Mesendoderm (in vitro differentiated cells): ENCODE data around the gene PPFIA4. TPM values are rescaled to one million over a fixed set of nuclear protein-coding genes. Genes with fewer than 3 reads are reported as not detected.

ENCODE experiments used
- DNase-seq: peaks from one replicate; pipeline ENCODE4 v3.0.0; 2013
- H2AK5ac ChIP-seq: 2 replicates; pipeline ENCODE4 v1.6.1; 2013; ENCODE audit warnings: low read length, inconsistent platforms
- H2BK120ac ChIP-seq: 2 replicates; pipeline ENCODE4 v1.6.1; 2013; ENCODE audit warnings: low read depth, mild to moderate bottlenecking, low read length, moderate library complexity, mixed read lengths
- H2BK15ac ChIP-seq: replicated peaks from 2 replicates; pipeline ENCODE4 v1.6.1; 2013; ENCODE audit warnings: low read depth, mild to moderate bottlenecking, moderate library complexity
- H2BK5ac ChIP-seq: 2 replicates; pipeline ENCODE4 v1.6.1; 2013; ENCODE audit warnings: low read length, inconsistent platforms
- H3K18ac ChIP-seq: 2 replicates; pipeline ENCODE4 v1.6.1; 2013; ENCODE audit warnings: mild to moderate bottlenecking, low read length, mixed read lengths
- H3K23ac ChIP-seq: one replicate; pipeline ENCODE4 v1.6.1; 2013; ENCODE audit warnings: low read length
- H3K27ac ChIP-seq: 2 replicates; pipeline ENCODE4 v1.5.1; 2013; ENCODE audit warnings: low read depth, mild to moderate bottlenecking, inconsistent platforms, low read length, moderate library complexity
- H3K27me3 ChIP-seq: 2 replicates; pipeline ENCODE4 v1.6.1; 2013; ENCODE audit warnings: low read length, control low read depth, mild to moderate bottlenecking, inconsistent platforms; ENCODE audit not compliant: insufficient read depth, poor library complexity
- H3K36me3 ChIP-seq: 2 replicates; pipeline ENCODE4 v1.6.1; 2013; ENCODE audit warnings: low read length, inconsistent platforms; ENCODE audit not compliant: control insufficient read depth, insufficient read depth
- H3K4ac ChIP-seq: one replicate; pipeline ENCODE4 v1.6.1; 2013; ENCODE audit warnings: low read depth, mild to moderate bottlenecking, low read length, moderate library complexity
- H3K4me1 ChIP-seq: 2 replicates; pipeline ENCODE4 v1.6.1; 2013; ENCODE audit warnings: low read depth, low read length, inconsistent platforms; ENCODE audit not compliant: control insufficient read depth
- H3K4me2 ChIP-seq: 2 replicates; pipeline ENCODE4 v1.6.1; 2013; ENCODE audit warnings: low read length
- H3K4me3 ChIP-seq: 2 replicates; pipeline ENCODE4 v1.5.1; 2013; ENCODE audit warnings: mild to moderate bottlenecking, low read length
- H3K56ac ChIP-seq: one replicate; pipeline ENCODE4 v1.6.1; 2013; ENCODE audit warnings: low read length
- H3K79me1 ChIP-seq: 2 replicates; pipeline ENCODE4 v1.6.1; 2013; ENCODE audit warnings: low read length, inconsistent platforms
- H3K79me2 ChIP-seq: 2 replicates; pipeline ENCODE4 v1.6.1; 2013; ENCODE audit warnings: mild to moderate bottlenecking, low read length; ENCODE audit not compliant: control insufficient read depth, insufficient read depth
- H3K9ac ChIP-seq: 2 replicates; pipeline ENCODE4 v1.6.1; 2013; ENCODE audit warnings: low read length, inconsistent platforms
- H4K5ac ChIP-seq: one replicate; pipeline ENCODE4 v1.6.1; 2013; ENCODE audit warnings: low read length
- H4K8ac ChIP-seq: one replicate; pipeline ENCODE4 v1.6.1; 2013; ENCODE audit warnings: low read depth, mild to moderate bottlenecking, control low read depth, low read length, moderate library complexity
- WGBS: extraction: QIAGEN DNeasy Blood & Tissue Kit; methylation state at CpG from one replicate; pipeline ENCODE4 v1.1.7; 2013; ENCODE audit warnings: low lambda C conversion rate, missing lambda C conversion rate; ENCODE audit not compliant: insufficient coverage; ENCODE audit errors: extremely low coverage; 5-methylcytosine and 5-hydroxymethylcytosine counted together
- polyA plus RNA-seq, 2 experiments: library from polyadenylated mRNA; stranded (reverse); fragments of 200-250 nt; gene quantifications; one replicate each; pipeline ENCODE4 v1.2.3, GENCODE V29; 2013

PPFIA4 gene
- polyA plus RNA-seq (2013, experiment 1 of 2), result 0.59 TPM
- polyA plus RNA-seq (2013, experiment 2 of 2), result 0.83 TPM

DNA sequence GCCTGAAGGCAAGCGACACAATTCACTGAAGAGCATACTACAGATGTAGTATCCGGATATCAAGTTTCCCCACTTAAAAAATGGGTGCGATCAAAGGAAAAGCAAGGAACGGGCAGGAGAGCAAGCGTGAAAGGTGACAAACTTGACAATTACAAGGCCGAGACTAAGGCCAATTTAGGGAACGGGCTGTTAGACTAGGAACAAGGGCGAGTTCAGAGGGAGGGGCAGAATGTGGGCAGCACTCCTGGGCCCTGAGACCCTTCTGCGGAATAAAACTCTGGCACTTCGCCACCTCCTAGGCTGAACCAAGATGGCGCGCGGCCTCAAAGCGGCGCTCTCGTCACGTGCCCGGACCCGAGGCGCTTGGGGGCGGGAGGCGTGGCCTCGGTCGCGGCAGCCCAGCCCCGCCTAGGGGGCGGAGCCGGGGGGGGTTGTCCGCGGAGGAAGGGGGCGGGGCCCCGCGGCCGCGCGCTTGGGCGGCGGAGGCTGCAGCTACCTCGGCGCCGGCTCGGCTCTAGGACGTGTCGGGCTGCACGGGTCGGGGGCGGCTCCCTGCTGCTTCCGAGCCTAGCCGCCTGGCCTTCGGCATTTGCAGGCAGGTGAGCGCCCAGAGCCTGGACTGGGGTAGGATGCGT, at the start of gene PPFIA4:
TSS of gene PPFIA4 (plus strand) at position 461 of the 635 bp plus-strand sequence. CDS start 12,518 bp downstream, outside the sequence.
- Histone ChIP-seq H2BK5ac (no peak within 1 kb of the TSS), H3K79me2 (no peaks in the 10 kb centered on the region), H2BK15ac (no peak within 1 kb of the TSS), H3K27me3 (peaks cover 4% of the 10 kb centered on the region), H4K8ac (no peak within 1 kb of the TSS), H3K4ac (no peak within 1 kb of the TSS), H3K4me2 (peak within 1 kb of the TSS; percentile 93), H3K18ac (no peak within 1 kb of the TSS), H3K36me3 (peaks cover 4% of the 10 kb centered on the region), H3K4me1 (peaks cover 4% of the 10 kb centered on the region), H2BK120ac (no peak within 1 kb of the TSS), H2AK5ac (no peak within 1 kb of the TSS), H4K5ac (peak within 1 kb of the TSS; percentile 88), H3K23ac (no peak within 1 kb of the TSS), H3K4me3 (peak within 1 kb of the TSS; percentile 62), H3K79me1 (no peaks in the 10 kb centered on the region), H3K9ac (peak within 1 kb of the TSS; percentile 64), H3K27ac (no peak within 1 kb of the TSS), H3K56ac (peak within 1 kb of the TSS; percentile 68)
- WGBS, result no CpG with 5 or more reads among the region's 52 CpGs
- DNase-seq, result peak; percentile 94

GRCh38 chr1:202976633-202977032, 49.7 kb upstream of the PPFIA4 start:
- Histone ChIP-seq H3K9ac (no peak overlapping the region), H3K4me1 (no peaks in the 10 kb centered on the region), H3K56ac (no peak overlapping the region), H3K27ac (no peak overlapping the region), H2BK120ac (no peak overlapping the region), H2AK5ac (no peak overlapping the region), H3K4me3 (no peak overlapping the region), H3K4ac (no peak overlapping the region), H3K79me1 (no peaks in the 10 kb centered on the region), H4K5ac (no peak overlapping the region), H2BK5ac (no peak overlapping the region), H3K36me3 (no peaks in the 10 kb centered on the region), H3K4me2 (no peak overlapping the region), H3K79me2 (no peaks in the 10 kb centered on the region), H3K27me3 (no peaks in the 10 kb centered on the region), H3K23ac (no peak overlapping the region), H3K18ac (no peak overlapping the region), H2BK15ac (no peak overlapping the region), H4K8ac (no peak overlapping the region)
- WGBS, result no CpG with 5 or more reads among the region's 3 CpGs
- DNase-seq, result no peak

DNA sequence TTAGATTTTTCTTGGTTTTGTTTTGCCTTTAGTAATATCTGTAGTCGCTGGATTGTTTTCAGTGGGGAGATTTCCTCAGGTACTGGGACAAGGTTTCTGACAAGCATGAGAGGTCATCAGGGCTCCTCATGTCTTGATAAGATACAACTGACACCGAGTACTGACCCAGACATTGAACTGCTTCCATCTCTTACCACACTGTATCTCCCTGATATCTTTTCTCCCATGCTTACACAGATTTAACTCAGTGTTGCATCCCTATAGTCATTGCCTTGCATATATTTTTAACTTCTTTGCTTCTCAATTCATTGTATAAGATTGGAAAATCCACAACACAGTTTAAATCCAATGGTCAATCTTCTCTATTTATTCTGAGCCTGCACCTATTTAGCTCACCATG, 46.8 kb upstream of the PPFIA4 start:
- no peak overlapping the region for H4K5ac ChIP-seq
- H2BK120ac ChIP-seq, result no peak overlapping the region
- H3K18ac ChIP-seq, result no peak overlapping the region
- no peak overlapping the region for H3K27ac ChIP-seq
- H4K8ac ChIP-seq, result no peak overlapping the region
- no peak overlapping the region for H2BK15ac ChIP-seq
- no peak for DNase-seq
- H2AK5ac ChIP-seq, result no peak overlapping the region
- no peaks in the 10 kb centered on the region for H3K4me1 ChIP-seq
- H3K79me2 ChIP-seq, result no peaks in the 10 kb centered on the region
- H3K36me3 ChIP-seq, result no peaks in the 10 kb centered on the region
- H2BK5ac ChIP-seq, result no peak overlapping the region
- H3K4ac ChIP-seq, result no peak overlapping the region
- no peak overlapping the region for H3K9ac ChIP-seq
- no peak overlapping the region for H3K56ac ChIP-seq
- no peak overlapping the region for H3K4me2 ChIP-seq
- no CpG with 5 or more reads among the region's 2 CpGs for WGBS
- H3K23ac ChIP-seq, result no peak overlapping the region
- H3K79me1 ChIP-seq, result no peaks in the 10 kb centered on the region
- no peaks in the 10 kb centered on the region for H3K27me3 ChIP-seq
- no peak overlapping the region for H3K4me3 ChIP-seq

GRCh38 chr1:202981939-202982338, 44.4 kb upstream of the PPFIA4 start:
- no peaks in the 10 kb centered on the region for H3K79me1 ChIP-seq
- no peak overlapping the region for H4K5ac ChIP-seq
- no peak overlapping the region for H4K8ac ChIP-seq
- H3K27me3 ChIP-seq, result no peaks in the 10 kb centered on the region
- no peak overlapping the region for H2AK5ac ChIP-seq
- no peak overlapping the region for H2BK5ac ChIP-seq
- H2BK120ac ChIP-seq, result no peak overlapping the region
- no peak overlapping the region for H3K27ac ChIP-seq
- no peak overlapping the region for H2BK15ac ChIP-seq
- no peak overlapping the region for H3K18ac ChIP-seq
- H3K4me1 ChIP-seq, result no peaks in the 10 kb centered on the region
- no peak overlapping the region for H3K23ac ChIP-seq
- no peak for DNase-seq
- H3K36me3 ChIP-seq, result no peaks in the 10 kb centered on the region
- no peak overlapping the region for H3K4ac ChIP-seq
- no CpG with 5 or more reads among the region's 2 CpGs for WGBS
- no peak overlapping the region for H3K4me3 ChIP-seq
- H3K9ac ChIP-seq, result no peak overlapping the region
- H3K56ac ChIP-seq, result no peak overlapping the region
- H3K79me2 ChIP-seq, result no peaks in the 10 kb centered on the region
- H3K4me2 ChIP-seq, result no peak overlapping the region

- Histone ChIP-seq H2AK5ac (no peak overlapping the region), H3K4me2 (no peak overlapping the region), H3K36me3 (no peaks in the 10 kb centered on the region), H3K4me1 (no peaks in the 10 kb centered on the region), H4K8ac (no peak overlapping the region), H3K56ac (no peak overlapping the region), H2BK120ac (no peak overlapping the region), H3K18ac (no peak overlapping the region), H3K4ac (no peak overlapping the region), H3K23ac (no peak overlapping the region), H3K79me2 (no peaks in the 10 kb centered on the region), H3K79me1 (no peaks in the 10 kb centered on the region), H4K5ac (no peak overlapping the region), H2BK5ac (no peak overlapping the region), H2BK15ac (no peak overlapping the region), H3K27me3 (no peaks in the 10 kb centered on the region), H3K4me3 (no peak overlapping the region), H3K9ac (no peak overlapping the region), H3K27ac (no peak overlapping the region)
- no CpG with 5 or more reads among the region's 3 CpGs for WGBS
- DNase-seq, result no peak
Measured at GRCh38 chr1:202982715-202983430, 43.4 kb upstream of the PPFIA4 start.
